ENCODE results near the gene GMCL2. TPM values are rescaled to one million over a fixed set of nuclear protein-coding genes. Genes with fewer than 3 reads are reported as not detected.

The GMCL2 gene
- total RNA-seq, 1 donor from 2014 or later: not detected

GRCh38 chr5:178211095-178212048, 24.2 kb upstream of the GMCL2 start:
- peaks cover 32% of the 10 kb centered on the region for H3K4me1 ChIP-seq
- H3K36me3 ChIP-seq: peaks cover 100% of the 10 kb centered on the region
- DNase-seq (no peak), ATAC-seq (no peak)
- no peak overlapping the region for H3K27ac ChIP-seq
- intact Hi-C loops (cut with DNase I): no loop called here
- TF ChIP-seq CTCF (IDR thresholded peaks at IDR 0.05): no peak
- no peaks in the 10 kb centered on the region for H3K9me3 ChIP-seq
- H3K27me3 ChIP-seq (ENCODE audit: low read depth): no peaks in the 10 kb centered on the region
- H3K4me3 ChIP-seq: no peak overlapping the region

GRCh38 chr5:178210686-178211085, 23.5 kb upstream of the GMCL2 start:
- DNase-seq (no peak), ATAC-seq (no peak)
- H3K9me3 ChIP-seq: no peaks in the 10 kb centered on the region
- no peak overlapping the region for H3K27ac ChIP-seq
- TF ChIP-seq CTCF (IDR thresholded peaks at IDR 0.05): no peak
- H3K36me3 ChIP-seq: peaks cover 96% of the 10 kb centered on the region
- H3K27me3 ChIP-seq (ENCODE audit: low read depth): no peaks in the 10 kb centered on the region
- peaks cover 32% of the 10 kb centered on the region for H3K4me1 ChIP-seq
- intact Hi-C loops (cut with DNase I): no loop called here
- no peak overlapping the region for H3K4me3 ChIP-seq

- TF ChIP-seq CTCF (IDR thresholded peaks at IDR 0.05): no peak
- no peaks in the 10 kb centered on the region for H3K27me3 ChIP-seq (ENCODE audit: low read depth)
- peaks cover 90% of the 10 kb centered on the region for H3K36me3 ChIP-seq
- H3K27ac ChIP-seq: no peak overlapping the region
- no peak for ATAC-seq
- intact Hi-C loops (cut with DNase I): no loop called here
- H3K4me1 ChIP-seq: peaks cover 29% of the 10 kb centered on the region
- H3K9me3 ChIP-seq: no peaks in the 10 kb centered on the region
- no peak for DNase-seq
- H3K4me3 ChIP-seq: no peak overlapping the region
These were observed 22.9 kb upstream of the GMCL2 start for GRCh38 chr5:178210073-178210535.

- peaks cover 84% of the 10 kb centered on the region for H3K36me3 ChIP-seq
- no peak overlapping the region for H3K4me3 ChIP-seq
- no peaks in the 10 kb centered on the region for H3K27me3 ChIP-seq (ENCODE audit: low read depth)
- DNase-seq: no peak
- intact Hi-C loops (cut with DNase I): no loop called here
- H3K4me1 ChIP-seq: peaks cover 28% of the 10 kb centered on the region
- no peak for ATAC-seq
- no peak for TF ChIP-seq CTCF (IDR thresholded peaks at IDR 0.05)
- no peaks in the 10 kb centered on the region for H3K9me3 ChIP-seq
- H3K27ac ChIP-seq: no peak overlapping the region
These were observed 22.3 kb upstream of the GMCL2 start for GRCh38 chr5:178209334-178210072.

- no peak overlapping the region for H3K27ac ChIP-seq
- H3K4me1 ChIP-seq: peaks cover 28% of the 10 kb centered on the region
- intact Hi-C loops (cut with DNase I): no loop called here
- ATAC-seq (no peak), DNase-seq (no peak)
- peaks cover 76% of the 10 kb centered on the region for H3K36me3 ChIP-seq
- H3K27me3 ChIP-seq (ENCODE audit: low read depth): no peaks in the 10 kb centered on the region
- H3K4me3 ChIP-seq: no peak overlapping the region
- H3K9me3 ChIP-seq: no peaks in the 10 kb centered on the region
- TF ChIP-seq CTCF (IDR thresholded peaks at IDR 0.05): no peak
These were observed 21.5 kb upstream of the GMCL2 start for GRCh38 chr5:178208540-178209227.
